ENCODE results near the gene SLC12A6. TPM values are rescaled to one million over a fixed set of nuclear protein-coding genes. Genes with fewer than 3 reads are reported as not detected.

Gene SLC12A6
- total RNA-seq, 1 experiment from 2014 or later = 15.1 TPM

DNA sequence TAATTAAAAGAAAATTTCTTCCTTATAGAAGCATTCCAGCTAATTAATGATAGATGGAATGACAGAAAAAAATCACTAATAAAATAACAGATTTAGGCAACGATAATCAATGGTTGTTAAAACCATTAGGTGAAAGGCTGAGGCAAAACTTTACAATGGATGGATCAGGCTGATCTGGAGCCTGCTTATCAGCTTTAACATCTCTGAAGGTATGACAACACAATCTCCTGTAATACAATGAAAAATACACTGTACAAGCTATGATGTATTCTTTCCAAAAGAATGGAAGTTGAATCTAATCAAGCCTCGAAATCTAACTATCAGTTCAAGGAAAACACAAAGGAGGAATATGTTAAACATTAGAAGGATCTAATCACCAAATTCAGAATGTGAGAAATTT is 73.5 kb downstream of the SLC12A6 start:
- ATAC-seq (no peak), DNase-seq (ENCODE audit: low read depth, low spot score) (no peak)
- Histone ChIP-seq H3K4me3 (replicated peaks in 1 of 2; ENCODE audit: low read depth in 1 of 2, low read length in 2 of 2) (no peak overlapping the region), H3K36me3 (ENCODE audit: control insufficient read depth in 1 of 2, insufficient read depth in 2 of 2, low read length in 2 of 2) (no peaks in the 10 kb centered on the region), H3K9me3 (ENCODE audit: control insufficient read depth in 1 of 2, insufficient read depth in 1 of 2, low read depth in 1 of 2, low read length in 2 of 2) (no peaks in the 10 kb centered on the region), H3K9ac (ENCODE audit: low read length) (no peak overlapping the region), H3K4me2 (ENCODE audit: low read length) (no peak overlapping the region), H3K9me2 (ENCODE audit: insufficient read depth) (no peaks in the 10 kb centered on the region), H3K79me2 (ENCODE audit: insufficient read depth, low read length) (no peaks in the 10 kb centered on the region), H4K20me1 (ENCODE audit: insufficient read depth) (no peaks in the 10 kb centered on the region), H3K27me3 (ENCODE audit: insufficient read depth, low read length) (no peaks in the 10 kb centered on the region), H3K4me1 (ENCODE audit: control insufficient read depth in 1 of 2, insufficient read depth in 2 of 2, low read length in 2 of 2) (no peaks in the 10 kb centered on the region), H2AFZ (ENCODE audit: low read depth, low read length, poor library complexity, severe bottlenecking) (no peak overlapping the region), H3K27ac (ENCODE audit: low read depth, low read length) (no peak overlapping the region)
- BruUV-seq (replicated peaks) = no TSS peak
- intact Hi-C loops (cut with micrococcal nuclease) = loop anchor here (10.0 kb wide), 1 partner anchor 211 kb away; no protein-coding TSS in a partner anchor
- ChIA-PET POLR2A (no interaction called here), CTCF (no interaction called here), RAD21 (ENCODE audit: low non-redundant PET in 1 of 2, low total read pairs in 2 of 2, uncharacterized antibody in 2 of 2, unreplicated experiment in 2 of 2) (no interaction called here)
- TF ChIP-seq, protein P1, sequence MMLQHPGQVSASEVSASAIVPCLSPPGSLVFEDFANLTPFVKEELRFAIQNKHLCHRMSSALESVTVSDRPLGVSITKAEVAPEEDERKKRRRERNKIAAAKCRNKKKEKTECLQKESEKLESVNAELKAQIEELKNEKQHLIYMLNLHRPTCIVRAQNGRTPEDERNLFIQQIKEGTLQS (IDR thresholded peaks at IDR 0.05) = no peak
- TF ChIP-seq RAD21 (IDR thresholded peaks at IDR 0.05; ENCODE audit: low read depth) (no peak), ZFX (IDR thresholded peaks at IDR 0.05) (no peak), CEBPB (IDR thresholded peaks at IDR 0.05; ENCODE audit: low read depth) (no peak), EGR1 (IDR thresholded peaks at IDR 0.05; ENCODE audit: low read depth) (no peak), POLR2A (IDR thresholded peaks at IDR 0.05; ENCODE audit: borderline replicate concordance, extremely low read depth, insufficient read depth, insufficient read length) (no peak), FOSL1 (IDR thresholded peaks at IDR 0.05; ENCODE audit: low read depth) (no peak), SIN3A (IDR thresholded peaks at IDR 0.05; ENCODE audit: low read depth) (no peak), EZH2phosphoT487 (IDR thresholded peaks at IDR 0.05; ENCODE audit: borderline replicate concordance) (no peak), TCF7L2 (IDR thresholded peaks at IDR 0.05; ENCODE audit: borderline replicate concordance, extremely low read depth, insufficient read depth, insufficient read length) (no peak), ZNF274 (IDR thresholded peaks at IDR 0.05; ENCODE audit: low read depth, low read length) (no peak), YY1 (IDR thresholded peaks at IDR 0.05; ENCODE audit: extremely low read depth, insufficient replicate concordance, low read depth, low read length) (no peak)
- TF ChIP-seq, protein P2, sequence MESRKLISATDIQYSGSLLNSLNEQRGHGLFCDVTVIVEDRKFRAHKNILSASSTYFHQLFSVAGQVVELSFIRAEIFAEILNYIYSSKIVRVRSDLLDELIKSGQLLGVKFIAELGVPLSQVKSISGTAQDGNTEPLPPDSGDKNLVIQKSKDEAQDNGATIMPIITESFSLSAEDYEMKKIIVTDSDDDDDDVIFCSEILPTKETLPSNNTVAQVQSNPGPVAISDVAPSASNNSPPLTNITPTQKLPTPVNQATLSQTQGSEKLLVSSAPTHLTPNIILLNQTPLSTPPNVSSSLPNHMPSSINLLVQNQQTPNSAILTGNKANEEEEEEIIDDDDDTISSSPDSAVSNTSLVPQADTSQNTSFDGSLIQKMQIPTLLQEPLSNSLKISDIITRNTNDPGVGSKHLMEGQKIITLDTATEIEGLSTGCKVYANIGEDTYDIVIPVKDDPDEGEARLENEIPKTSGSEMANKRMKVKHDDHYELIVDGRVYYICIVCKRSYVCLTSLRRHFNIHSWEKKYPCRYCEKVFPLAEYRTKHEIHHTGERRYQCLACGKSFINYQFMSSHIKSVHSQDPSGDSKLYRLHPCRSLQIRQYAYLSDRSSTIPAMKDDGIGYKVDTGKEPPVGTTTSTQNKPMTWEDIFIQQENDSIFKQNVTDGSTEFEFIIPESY (IDR thresholded peaks at IDR 0.05; ENCODE audit: extremely low read depth, insufficient replicate concordance, low read length) = no peak
- TF ChIP-seq, protein P3, sequence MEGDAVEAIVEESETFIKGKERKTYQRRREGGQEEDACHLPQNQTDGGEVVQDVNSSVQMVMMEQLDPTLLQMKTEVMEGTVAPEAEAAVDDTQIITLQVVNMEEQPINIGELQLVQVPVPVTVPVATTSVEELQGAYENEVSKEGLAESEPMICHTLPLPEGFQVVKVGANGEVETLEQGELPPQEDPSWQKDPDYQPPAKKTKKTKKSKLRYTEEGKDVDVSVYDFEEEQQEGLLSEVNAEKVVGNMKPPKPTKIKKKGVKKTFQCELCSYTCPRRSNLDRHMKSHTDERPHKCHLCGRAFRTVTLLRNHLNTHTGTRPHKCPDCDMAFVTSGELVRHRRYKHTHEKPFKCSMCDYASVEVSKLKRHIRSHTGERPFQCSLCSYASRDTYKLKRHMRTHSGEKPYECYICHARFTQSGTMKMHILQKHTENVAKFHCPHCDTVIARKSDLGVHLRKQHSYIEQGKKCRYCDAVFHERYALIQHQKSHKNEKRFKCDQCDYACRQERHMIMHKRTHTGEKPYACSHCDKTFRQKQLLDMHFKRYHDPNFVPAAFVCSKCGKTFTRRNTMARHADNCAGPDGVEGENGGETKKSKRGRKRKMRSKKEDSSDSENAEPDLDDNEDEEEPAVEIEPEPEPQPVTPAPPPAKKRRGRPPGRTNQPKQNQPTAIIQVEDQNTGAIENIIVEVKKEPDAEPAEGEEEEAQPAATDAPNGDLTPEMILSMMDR (IDR thresholded peaks at IDR 0.05 in 2 of 3, conservative IDR thresholded peaks at IDR 0.05 in 1 of 3; ENCODE audit: borderline replicate concordance in 1 of 3, insufficient read depth in 1 of 3, low read depth in 2 of 3, low read length in 2 of 3) = no peak
